OCI-LY1 (cell line): Measurements from ENCODE around the gene FNTB.

Experiments used
- CTCF ChIP-seq: fragments of 200-600 bp; sonication (generic), shearing (Covaris generic); IDR thresholded peaks from 2 replicates; pipeline ENCODE4 v1.5.1; 2017; ENCODE audit warnings: mild to moderate bottlenecking, antibody characterized with exemption, low read length, moderate library complexity, mixed read lengths
- EZH2 ChIP-seq: fragments of 200-600 bp; sonication (generic), shearing (Covaris generic); IDR thresholded peaks from 2 replicates; pipeline ENCODE4 v1.8.0; 2017; ENCODE audit warnings: borderline replicate concordance, mixed run types, mild to moderate bottlenecking, antibody characterized with exemption, low read length, moderate library complexity, mixed read lengths

GRCh38 chr14:65074449-65075150 is 87.9 kb downstream of the FNTB start:
- TF ChIP-seq CTCF (no peak), EZH2 (no peak)
